ENCODE measurements around the gene HNRNPR. TPM values are rescaled to one million over a fixed set of nuclear protein-coding genes. Genes with fewer than 3 reads are reported as not detected.
A peak's percentile ranks its signal among the peaks of the same experiment; 100 is the strongest.

The HNRNPR gene
- total RNA-seq, 6 experiments from 2014 or later = 27.5 to 44.2 (median 32.0) TPM

- peak; percentile 79 to 84 (median 82) for ATAC-seq
- peak; percentile 90 to 93 (median 92) for DNase-seq
- Histone ChIP-seq H3K27ac (peak overlapping the region; percentile 98 to 100 (median 98)), H3K4me1 (peaks cover 0 to 20% (median 7%) of the 10 kb centered on the region in 4 donors), H3K9me3 (peaks cover 0 to 11% (median 2%) of the 10 kb centered on the region in 4 donors), H3K36me3 (peaks cover 0 to 7% (median 3%) of the 10 kb centered on the region in 4 donors), H3K27me3 (no peaks in the 10 kb centered on the region), H3K4me3 (peak overlapping the region; percentile 75 to 91 (median 81))
- 3% methylated on average over 8 of the region's 61 CpGs for WGBS (ENCODE audit: insufficient coverage, low coverage, low lambda C conversion rate, missing lambda C conversion rate)
- TF ChIP-seq POLR2A (IDR thresholded peaks at IDR 0.05) (peak; percentile 87), CTCF (IDR thresholded peaks at IDR 0.05) (peak in 1 of 4 donors; percentile 11)
- intact Hi-C loops (cut with DNase I) = no loop called here
Observed at GRCh38 chr1:23368562-23369334, 24.7 kb upstream of the HNRNPR start.

DNA sequence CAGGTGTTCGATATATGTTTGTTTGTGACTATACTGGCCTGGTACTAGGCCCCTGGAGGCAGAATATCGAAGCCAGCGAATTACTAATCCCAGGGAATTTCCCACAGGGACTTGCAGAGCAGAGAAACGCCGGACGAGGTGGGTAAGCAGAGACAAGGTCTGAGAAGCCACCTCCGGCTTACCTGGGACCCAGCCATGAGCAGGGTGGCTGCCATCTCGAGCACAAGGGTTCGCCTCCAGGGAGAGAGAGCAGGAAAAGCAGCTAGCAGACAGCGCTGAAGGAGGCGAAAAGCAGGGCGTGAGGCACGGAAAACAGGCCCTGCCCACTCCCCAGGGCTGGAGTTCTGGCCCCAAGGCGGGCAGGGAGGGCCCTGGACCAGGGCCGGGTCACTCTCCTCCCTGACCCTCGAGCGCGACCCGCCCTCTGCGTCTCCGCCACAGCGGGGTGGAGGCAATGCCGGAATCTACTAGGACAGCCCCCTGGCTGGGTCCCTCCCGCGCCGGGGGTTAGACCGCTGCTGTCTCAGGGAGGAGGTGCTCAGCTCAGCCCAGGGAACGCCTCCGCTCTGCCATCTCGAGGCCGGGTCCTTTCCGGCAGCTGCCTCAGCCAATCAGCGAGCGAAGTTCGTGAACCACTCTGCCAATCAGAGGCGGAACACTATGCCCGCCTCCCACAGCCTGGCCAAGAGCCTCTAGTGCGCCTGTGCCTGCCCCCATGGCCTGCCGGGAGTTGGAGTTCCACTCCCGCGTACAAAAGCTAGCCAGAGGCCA lies 23.9 kb upstream of the HNRNPR start:
- peaks cover 0 to 15% (median 4%) of the 10 kb centered on the region in 4 donors for H3K9me3 ChIP-seq
- H3K36me3 ChIP-seq = peaks cover 0 to 13% (median 5%) of the 10 kb centered on the region in 4 donors
- intact Hi-C loops (cut with DNase I) = no loop called here
- peak in 3 of 4 donors; percentile 18 to 42 (median 37) for TF ChIP-seq CTCF (IDR thresholded peaks at IDR 0.05)
- TF ChIP-seq POLR2A (IDR thresholded peaks at IDR 0.05) = peak; percentile 85
- DNase-seq (peak; percentile 99 to 100 (median 100)), ATAC-seq (peak; percentile 86 to 95 (median 91))
- H3K27me3 ChIP-seq = no peaks in the 10 kb centered on the region
- 2% methylated on average over 18 of the region's 41 CpGs for WGBS (ENCODE audit: insufficient coverage, low coverage, low lambda C conversion rate, missing lambda C conversion rate)
- peak overlapping the region; percentile 98 to 100 (median 98) for H3K27ac ChIP-seq
- peak overlapping the region; percentile 75 to 91 (median 81) for H3K4me3 ChIP-seq
- H3K4me1 ChIP-seq = peaks cover 0 to 20% (median 7%) of the 10 kb centered on the region in 4 donors

- Histone ChIP-seq H3K4me1 (peaks cover 0 to 20% (median 7%) of the 10 kb centered on the region in 4 donors), H3K27ac (peak overlapping the region; percentile 57 to 98 (median 86)), H3K27me3 (no peaks in the 10 kb centered on the region), H3K9me3 (peaks cover 0 to 18% (median 8%) of the 10 kb centered on the region in 4 donors), H3K4me3 (peak overlapping the region; percentile 75 to 91 (median 81)), H3K36me3 (peaks cover 0 to 19% (median 10%) of the 10 kb centered on the region in 4 donors)
- no peak for TF ChIP-seq CTCF (IDR thresholded peaks at IDR 0.05)
- no peak for TF ChIP-seq POLR2A (IDR thresholded peaks at IDR 0.05)
- intact Hi-C loops (cut with DNase I) = no loop called here
- WGBS (ENCODE audit: insufficient coverage, low coverage, low lambda C conversion rate, missing lambda C conversion rate) = 62% methylated on average over 9 of the region's 9 CpGs
- DNase-seq (no peak), ATAC-seq (no peak)
Observed at GRCh38 chr1:23367451-23367790, 23.3 kb upstream of the HNRNPR start.

DNA sequence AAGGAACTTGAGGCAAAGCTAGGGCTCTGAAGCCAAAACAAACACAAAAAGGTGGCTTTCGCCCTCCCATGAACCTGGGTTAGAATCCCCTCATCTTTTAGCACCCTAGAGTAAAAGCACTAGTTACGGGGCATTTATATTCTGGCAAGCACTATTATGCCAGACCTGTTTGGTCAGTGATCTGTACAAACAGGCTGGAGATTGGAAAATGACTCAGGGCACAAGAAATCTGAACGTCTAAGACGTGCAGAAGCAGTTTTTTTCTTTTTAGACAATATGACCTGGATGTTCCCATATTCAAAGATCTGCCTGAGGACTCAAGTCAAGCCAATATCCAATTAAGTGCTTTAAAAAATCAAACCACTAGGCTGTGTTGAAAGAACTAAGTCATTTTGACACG lies 22.5 kb upstream of the HNRNPR start:
- Histone ChIP-seq H3K27me3 (no peaks in the 10 kb centered on the region), H3K4me1 (peaks cover 0 to 20% (median 7%) of the 10 kb centered on the region in 4 donors), H3K27ac (no peak overlapping the region), H3K9me3 (peaks cover 0 to 26% (median 14%) of the 10 kb centered on the region in 4 donors), H3K4me3 (no peak overlapping the region), H3K36me3 (peaks cover 0 to 26% (median 14%) of the 10 kb centered on the region in 4 donors)
- intact Hi-C loops (cut with DNase I) = no loop called here
- ATAC-seq = no peak
- DNase-seq = no peak
- TF ChIP-seq POLR2A (IDR thresholded peaks at IDR 0.05) = no peak
- no peak for TF ChIP-seq CTCF (IDR thresholded peaks at IDR 0.05)
- WGBS (ENCODE audit: insufficient coverage, low coverage, low lambda C conversion rate, missing lambda C conversion rate) = 90% methylated on average over 5 of the region's 5 CpGs
